ENCODE data around the gene SPTBN4.

GRCh38 chr19:40608957-40609356 lies 142.2 kb downstream of the SPTBN4 start:
- no peak for TF ChIP-seq CTCF (IDR thresholded peaks at IDR 0.05)
- no peak for TF ChIP-seq POLR2A (IDR thresholded peaks at IDR 0.05)
